Panc1 (cell line): ENCODE measurements around the gene SLC44A3. TPM values are rescaled to one million over a fixed set of nuclear protein-coding genes. Genes with fewer than 3 reads are reported as not detected.

Experiments
- ATAC-seq: fragments of 200-7000 bp; cut with Tn5 transposase; 2 replicates; pipeline ENCODE4 v1.9.1; 2020; ENCODE audit warnings: mild to moderate bottlenecking, moderate library complexity
- BruUV-seq: library from RNA; stranded (reverse); fragments of 400-500 nt; replicated peaks from 2 replicates; lab custom pipeline; 2021; lab: Mats Ljungman, UMichigan
- CTCF ChIA-PET: fragments of 300-600 bp; sonication (Branson Sonifier 250); formaldehyde crosslinking; loops from one replicate; lab custom pipeline; 2022; ENCODE audit warnings: antibody characterized with exemption; lab: Charles Lee
- POLR2A ChIA-PET: fragments of 300-600 bp; sonication (Branson Sonifier 250); formaldehyde crosslinking; loops from one replicate; lab custom pipeline; 2022; ENCODE audit warnings: antibody characterized with exemption; lab: Charles Lee
- DNase-seq: peaks from one replicate; pipeline ENCODE4 v3.0.0-alpha.2; 2010; ENCODE audit warnings: low read depth, low spot score
- H3K27ac ChIP-seq: 2 replicates; pipeline ENCODE4 v1.5.1; 2011; ENCODE audit warnings: mild to moderate bottlenecking, low read length, inconsistent platforms
- H3K27me3 ChIP-seq: fragments of 200-500 bp; sonication (Bioruptor generic); 2 replicates; pipeline ENCODE4 v1.6.0; 2014; ENCODE audit warnings: low read length, inconsistent platforms; ENCODE audit not compliant: control insufficient read depth, insufficient read depth
- H3K36me3 ChIP-seq: fragments of 200-500 bp; sonication (Bioruptor generic); 2 replicates; pipeline ENCODE4 v1.5.1; 2014; ENCODE audit warnings: inconsistent platforms, mild to moderate bottlenecking, low read length, moderate library complexity; ENCODE audit not compliant: control insufficient read depth, insufficient read depth
- H3K4me1 ChIP-seq: 2 replicates; pipeline ENCODE4 v1.5.1; 2011; ENCODE audit warnings: inconsistent platforms, mild to moderate bottlenecking, low read length, moderate library complexity; ENCODE audit not compliant: control insufficient read depth, insufficient read depth
- H3K4me3 ChIP-seq, 2 experiments: 2 replicates each; pipeline ENCODE4 v1.5.1; 2011 to 2012; ENCODE audit warnings: low read depth in 2 of 2, low read length in 2 of 2, mild to moderate bottlenecking in 2 of 2, inconsistent platforms in 1 of 2, moderate library complexity in 1 of 2
- H3K9me3 ChIP-seq: fragments of 200-500 bp; sonication (Bioruptor generic); 2 replicates; pipeline ENCODE4 v1.5.1; 2014; ENCODE audit warnings: low read depth, mild to moderate bottlenecking, inconsistent platforms, low read length, moderate library complexity; ENCODE audit not compliant: control insufficient read depth, insufficient read depth
- POLR2AphosphoS5 ChIP-seq: IDR thresholded peaks from 2 replicates; pipeline ENCODE4 v1.6.1; 2012; ENCODE audit warnings: mild to moderate bottlenecking, low read depth, low read length, moderate library complexity
- SIN3A ChIP-seq: IDR thresholded peaks from 2 replicates; pipeline ENCODE4 v1.6.1; 2012; ENCODE audit warnings: low read depth, mild to moderate bottlenecking, low read length, moderate library complexity, borderline replicate concordance; ENCODE audit not compliant: insufficient read depth
- TCF7L2 ChIP-seq: IDR thresholded peaks from 2 replicates; pipeline ENCODE4 v1.6.1; 2011; ENCODE audit warnings: mild to moderate bottlenecking, low read depth, low read length, inconsistent platforms
- in situ Hi-C: cut with HindIII; loops from 2 replicates; pipeline ENCODE4 v1.10.0; 2016; ENCODE audit warnings: low sequenced_read_pairs, low pct_unique_long_range_greater_than_20kb
- intact Hi-C: fragments of 100-400 bp; cut with micrococcal nuclease; formaldehyde crosslinking; loops from one replicate; pipeline ENCODE4 v1.10.0; 2022; ENCODE audit not compliant: unreplicated experiment
- total RNA-seq: library from RNA; stranded (reverse); gene quantifications from one replicate; pipeline ENCODE4 v1.2.1, GENCODE V29; 2021; ENCODE audit not compliant: unreplicated experiment
- TF ChIP-seq, protein P1 (sequence below), 2 experiments: IDR thresholded peaks; 2 replicates each; pipeline ENCODE4 v1.6.1; 2011 to 2012; ENCODE audit warnings: low read depth in 2 of 2, control low read depth in 1 of 2, low read length in 1 of 2, mild to moderate bottlenecking in 1 of 2, moderate library complexity in 1 of 2; ENCODE audit not compliant: insufficient read depth in 1 of 2
- TF ChIP-seq, protein P2 (sequence below): fragments of 450-650 bp; IDR thresholded peaks from 2 replicates; pipeline ENCODE4 v1.5.1; 2017; ENCODE audit warnings: mild to moderate bottlenecking

Gene SLC44A3
- total RNA-seq, 1 experiment from 2014 or later, result 1.3 TPM

DNA sequence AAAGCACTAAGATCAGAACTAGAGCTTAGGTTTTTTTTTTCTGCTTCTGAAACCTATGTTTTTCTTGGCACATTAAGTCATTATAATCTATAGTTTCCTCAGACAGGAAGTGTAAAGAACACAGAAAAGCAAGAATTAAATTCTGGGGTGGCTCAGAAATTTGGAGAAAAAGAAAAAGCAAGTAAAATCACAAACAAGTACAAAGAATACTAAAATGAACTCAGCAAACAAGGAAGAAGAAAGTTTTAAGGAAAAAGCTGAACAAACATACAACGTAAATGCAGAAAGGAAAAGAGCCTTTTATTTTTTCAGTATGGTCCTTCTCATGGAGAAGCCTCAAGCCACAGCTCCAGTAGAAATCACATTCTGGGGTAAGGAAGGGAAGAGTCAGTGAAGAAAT lies 115.3 kb downstream of the SLC44A3 start:
- in situ Hi-C loops, result no loop called here
- BruUV-seq, result no TSS peak
- H3K27ac ChIP-seq, result no peak overlapping the region

DNA sequence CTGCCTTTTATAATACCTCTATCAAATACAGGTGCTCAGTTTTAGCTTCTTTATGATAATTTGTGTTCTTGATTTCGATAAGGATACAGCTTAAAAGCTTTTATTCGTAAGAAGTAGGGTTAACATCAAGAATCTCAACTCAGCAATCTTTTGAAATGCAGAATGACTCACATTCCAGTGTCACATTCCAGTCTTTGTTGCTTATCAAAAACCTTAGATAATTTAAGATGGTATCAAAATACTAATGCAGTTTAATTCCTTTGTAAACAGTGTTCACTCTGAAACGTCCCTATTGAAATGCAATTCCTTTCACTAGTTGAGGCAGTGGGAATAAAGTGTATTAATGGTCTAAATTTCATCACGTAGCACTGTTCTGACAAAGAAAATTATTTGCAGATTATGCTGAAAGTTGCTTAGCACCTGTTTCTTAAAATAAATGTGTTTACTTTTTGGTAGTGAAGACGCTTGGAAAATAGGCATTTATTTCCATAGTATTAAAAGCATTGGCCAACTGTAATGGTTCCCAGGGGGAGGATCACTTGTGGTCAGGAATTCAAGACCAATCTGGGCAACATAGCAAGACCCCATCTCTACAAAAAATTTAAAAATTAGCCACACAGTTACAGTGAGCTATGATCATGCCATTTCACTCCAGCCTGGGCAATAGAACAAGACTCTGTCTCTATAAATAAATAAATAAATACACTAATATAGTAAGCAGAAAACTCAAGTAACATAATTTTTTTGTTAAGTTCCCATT lies 116.9 kb downstream of the SLC44A3 start:
- in situ Hi-C loops (no loop called here), intact Hi-C loops (no loop called here)
- DNase-seq, result no peak
- no peaks in the 10 kb centered on the region for H3K27me3 ChIP-seq
- ChIA-PET CTCF (no interaction called here), POLR2A (no interaction called here)
- H3K4me3 ChIP-seq, result no peak overlapping the region
- H3K4me1 ChIP-seq, result no peaks in the 10 kb centered on the region
- ATAC-seq, result no peak
- BruUV-seq, result no TSS peak
- no peaks in the 10 kb centered on the region for H3K9me3 ChIP-seq
- TF ChIP-seq, protein P1, sequence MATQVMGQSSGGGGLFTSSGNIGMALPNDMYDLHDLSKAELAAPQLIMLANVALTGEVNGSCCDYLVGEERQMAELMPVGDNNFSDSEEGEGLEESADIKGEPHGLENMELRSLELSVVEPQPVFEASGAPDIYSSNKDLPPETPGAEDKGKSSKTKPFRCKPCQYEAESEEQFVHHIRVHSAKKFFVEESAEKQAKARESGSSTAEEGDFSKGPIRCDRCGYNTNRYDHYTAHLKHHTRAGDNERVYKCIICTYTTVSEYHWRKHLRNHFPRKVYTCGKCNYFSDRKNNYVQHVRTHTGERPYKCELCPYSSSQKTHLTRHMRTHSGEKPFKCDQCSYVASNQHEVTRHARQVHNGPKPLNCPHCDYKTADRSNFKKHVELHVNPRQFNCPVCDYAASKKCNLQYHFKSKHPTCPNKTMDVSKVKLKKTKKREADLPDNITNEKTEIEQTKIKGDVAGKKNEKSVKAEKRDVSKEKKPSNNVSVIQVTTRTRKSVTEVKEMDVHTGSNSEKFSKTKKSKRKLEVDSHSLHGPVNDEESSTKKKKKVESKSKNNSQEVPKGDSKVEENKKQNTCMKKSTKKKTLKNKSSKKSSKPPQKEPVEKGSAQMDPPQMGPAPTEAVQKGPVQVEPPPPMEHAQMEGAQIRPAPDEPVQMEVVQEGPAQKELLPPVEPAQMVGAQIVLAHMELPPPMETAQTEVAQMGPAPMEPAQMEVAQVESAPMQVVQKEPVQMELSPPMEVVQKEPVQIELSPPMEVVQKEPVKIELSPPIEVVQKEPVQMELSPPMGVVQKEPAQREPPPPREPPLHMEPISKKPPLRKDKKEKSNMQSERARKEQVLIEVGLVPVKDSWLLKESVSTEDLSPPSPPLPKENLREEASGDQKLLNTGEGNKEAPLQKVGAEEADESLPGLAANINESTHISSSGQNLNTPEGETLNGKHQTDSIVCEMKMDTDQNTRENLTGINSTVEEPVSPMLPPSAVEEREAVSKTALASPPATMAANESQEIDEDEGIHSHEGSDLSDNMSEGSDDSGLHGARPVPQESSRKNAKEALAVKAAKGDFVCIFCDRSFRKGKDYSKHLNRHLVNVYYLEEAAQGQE (IDR thresholded peaks at IDR 0.05; ENCODE audit: insufficient read depth in 1 of 2, low read depth in 2 of 2, low read length in 1 of 2), result no peak
- TF ChIP-seq POLR2AphosphoS5, result no peak
- no peak for TF ChIP-seq TCF7L2
- TF ChIP-seq SIN3A, result no peak
- TF ChIP-seq, protein P2, sequence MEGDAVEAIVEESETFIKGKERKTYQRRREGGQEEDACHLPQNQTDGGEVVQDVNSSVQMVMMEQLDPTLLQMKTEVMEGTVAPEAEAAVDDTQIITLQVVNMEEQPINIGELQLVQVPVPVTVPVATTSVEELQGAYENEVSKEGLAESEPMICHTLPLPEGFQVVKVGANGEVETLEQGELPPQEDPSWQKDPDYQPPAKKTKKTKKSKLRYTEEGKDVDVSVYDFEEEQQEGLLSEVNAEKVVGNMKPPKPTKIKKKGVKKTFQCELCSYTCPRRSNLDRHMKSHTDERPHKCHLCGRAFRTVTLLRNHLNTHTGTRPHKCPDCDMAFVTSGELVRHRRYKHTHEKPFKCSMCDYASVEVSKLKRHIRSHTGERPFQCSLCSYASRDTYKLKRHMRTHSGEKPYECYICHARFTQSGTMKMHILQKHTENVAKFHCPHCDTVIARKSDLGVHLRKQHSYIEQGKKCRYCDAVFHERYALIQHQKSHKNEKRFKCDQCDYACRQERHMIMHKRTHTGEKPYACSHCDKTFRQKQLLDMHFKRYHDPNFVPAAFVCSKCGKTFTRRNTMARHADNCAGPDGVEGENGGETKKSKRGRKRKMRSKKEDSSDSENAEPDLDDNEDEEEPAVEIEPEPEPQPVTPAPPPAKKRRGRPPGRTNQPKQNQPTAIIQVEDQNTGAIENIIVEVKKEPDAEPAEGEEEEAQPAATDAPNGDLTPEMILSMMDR, result no peak
- no peaks in the 10 kb centered on the region for H3K36me3 ChIP-seq
- H3K27ac ChIP-seq, result no peak overlapping the region

More for the DNA sequence above, 115.3 kb downstream of the SLC44A3 start:
- Histone ChIP-seq H3K9me3 (no peaks in the 10 kb centered on the region), H3K27me3 (no peaks in the 10 kb centered on the region), H3K4me1 (no peaks in the 10 kb centered on the region), H3K36me3 (no peaks in the 10 kb centered on the region), H3K4me3 (no peak overlapping the region)
- ATAC-seq (no peak), DNase-seq (no peak)
- TF ChIP-seq, protein P1 (IDR thresholded peaks at IDR 0.05; ENCODE audit: insufficient read depth in 1 of 2, low read depth in 2 of 2, low read length in 1 of 2), result no peak
- no peak for TF ChIP-seq POLR2AphosphoS5
- TF ChIP-seq SIN3A, result no peak
- TF ChIP-seq, protein P2, result no peak
- TF ChIP-seq TCF7L2, result no peak
- intact Hi-C loops, result no loop called here
- CTCF ChIA-PET, result no interaction called here
- POLR2A ChIA-PET, result no interaction called here
